ENCODE data around the gene TAF1B. TPM values are rescaled to one million over a fixed set of nuclear protein-coding genes. Genes with fewer than 3 reads are reported as not detected.

TAF1B gene
- total RNA-seq, 1 experiment from 2014 or later: 29.9 TPM

- Histone ChIP-seq H3K4me2 (ENCODE audit: insufficient read depth, insufficient read length, low read length) (no peak overlapping the region), H4K8ac (replicated peaks; ENCODE audit: insufficient read length, low read depth, low read length) (no peak overlapping the region), H3K9me3 (ENCODE audit: control insufficient read depth, low read depth, low read length) (no peaks in the 10 kb centered on the region), H3K4ac (ENCODE audit: low read depth, low read length) (no peak overlapping the region), H4K20me1 (ENCODE audit: control insufficient read depth, insufficient read depth, insufficient read length) (no peaks in the 10 kb centered on the region), H4K91ac (ENCODE audit: insufficient read length, low read depth, low read length) (no peak overlapping the region), H3K4me1 (ENCODE audit: insufficient read depth, low read length) (no peaks in the 10 kb centered on the region), H2AFZ (ENCODE audit: low read length) (no peak overlapping the region), H4K5ac (ENCODE audit: insufficient read length, low read depth, low read length) (no peak overlapping the region), H2BK15ac (ENCODE audit: low read depth, low read length) (no peak overlapping the region), H2AK5ac (ENCODE audit: insufficient read length, low read length) (no peak overlapping the region), H2BK20ac (ENCODE audit: low read depth, low read length, poor library complexity, severe bottlenecking) (no peak overlapping the region), H3K27ac (ENCODE audit: insufficient read length, low read depth, low read length) (no peak overlapping the region), H3K79me2 (ENCODE audit: insufficient read depth, low read length) (no peaks in the 10 kb centered on the region), H3K79me1 (ENCODE audit: insufficient read depth, low read depth, low read length, poor library complexity, severe bottlenecking) (no peaks in the 10 kb centered on the region), H3K23ac (ENCODE audit: insufficient read length, low read depth, low read length) (no peak overlapping the region), H3K18ac (ENCODE audit: insufficient read length, low read depth, low read length) (no peak overlapping the region), H2BK12ac (ENCODE audit: insufficient read length, low read depth, low read length) (no peak overlapping the region), H3K23me2 (ENCODE audit: insufficient read length, low read depth, low read length, poor library complexity, severe bottlenecking) (no peaks in the 10 kb centered on the region), H3K27me3 (ENCODE audit: insufficient read depth, low read length) (no peaks in the 10 kb centered on the region), H3K9ac (ENCODE audit: extremely low read depth, insufficient read length, low read length) (no peak overlapping the region), H3K56ac (ENCODE audit: insufficient read length, low read depth, low read length) (no peak overlapping the region), H2BK120ac (ENCODE audit: low read depth, low read length, poor library complexity, severe bottlenecking) (no peak overlapping the region), H2BK5ac (ENCODE audit: insufficient read length, low read length) (no peak overlapping the region), H3T11ph (ENCODE audit: low read length) (no peak overlapping the region), H3K14ac (ENCODE audit: insufficient read depth, low read length) (no peak overlapping the region)
- no CpG with 5 or more reads among the region's 4 CpGs for WGBS (ENCODE audit: extremely low coverage, insufficient read length, low lambda C conversion rate)
- H3K27ac Mint-ChIP-seq: no peak overlapping the region
- H3K4me3 Mint-ChIP-seq: no peak overlapping the region
- peaks cover 10 to 20% of the 10 kb centered on the region in 2 experiments; a peak in 3 of 4 replicates for H3K4me1 Mint-ChIP-seq
- no peak for TF ChIP-seq CTCF (conservative IDR thresholded peaks at IDR 0.05)
- peaks cover 16 to 35% (median 30%) of the 10 kb centered on the region in 3 experiments; a peak in 6 of 7 replicates for H3K36me3 Mint-ChIP-seq (ENCODE audit: insufficient read depth in 1 of 3, low read depth in 3 of 3)
- peaks cover 0 to 5% of the 10 kb centered on the region in 2 experiments; a peak in 1 of 5 replicates for H3K9me3 Mint-ChIP-seq
- DNase-seq: no peak
- H3K27me3 Mint-ChIP-seq (ENCODE audit: low read depth): no peaks in the 10 kb centered on the region; the same call in 1 of the 2 replicates
Observed at GRCh38 chr2:9937258-9937657, 94.0 kb downstream of the TAF1B start.
